Neural cell (in vitro differentiated cells): ENCODE results near the gene PHACTR1.

Experiments used
- EP300 ChIP-seq: fragments of 450-650 bp; conservative IDR thresholded peaks from 2 replicates; pipeline ENCODE4 v1.6.1; 2014; ENCODE audit warnings: antibody characterized with exemption, mild to moderate bottlenecking, moderate library complexity; ENCODE audit not compliant: poor library complexity, severe bottlenecking
- EZH2 ChIP-seq: fragments of 200-600, 300-800 bp; shearing (Covaris generic), sonication (generic); IDR thresholded peaks from 2 replicates; pipeline ENCODE4 v1.6.1; 2014; ENCODE audit warnings: antibody characterized with exemption, low read length, borderline replicate concordance, mild to moderate bottlenecking; ENCODE audit not compliant: insufficient read depth, poor library complexity, severe bottlenecking
- RAD21 ChIP-seq: fragments of 450-650 bp; conservative IDR thresholded peaks from 2 replicates; pipeline ENCODE4 v1.6.1; 2014; ENCODE audit warnings: antibody characterized with exemption, mild to moderate bottlenecking, moderate library complexity
- SMC3 ChIP-seq: fragments of 450-650 bp; conservative IDR thresholded peaks from 2 replicates; pipeline ENCODE4 v1.6.1; 2014; ENCODE audit warnings: antibody characterized with exemption, mild to moderate bottlenecking, moderate library complexity; ENCODE audit not compliant: poor library complexity
- TF ChIP-seq, protein P1 (sequence below): fragments of 450-650 bp; IDR thresholded peaks from 2 replicates; pipeline ENCODE4 v1.5.1; 2014; ENCODE audit warnings: antibody characterized with exemption, mild to moderate bottlenecking, moderate library complexity; ENCODE audit not compliant: poor library complexity, severe bottlenecking

DNA sequence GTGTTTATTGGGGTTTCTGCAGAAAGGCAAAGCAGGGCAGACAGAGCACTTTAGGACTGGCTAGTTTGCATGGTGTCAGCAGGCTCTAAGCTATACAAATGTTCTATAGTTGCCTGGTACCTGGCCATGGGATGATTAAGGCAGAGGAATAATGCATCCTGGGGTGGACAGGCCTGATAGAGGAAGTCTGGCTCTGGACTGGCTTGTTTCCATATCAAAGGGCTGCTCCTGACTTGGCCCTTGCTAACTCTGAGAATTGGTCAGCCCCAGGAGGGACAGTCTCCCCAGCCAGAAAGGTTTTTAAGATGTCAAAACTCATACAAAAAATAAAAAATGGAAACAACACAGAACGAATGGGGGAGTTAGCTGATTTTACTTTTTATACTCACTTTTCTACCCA lies 474.9 kb downstream of the PHACTR1 start:
- TF ChIP-seq EZH2, result no peak
- TF ChIP-seq, protein P1, sequence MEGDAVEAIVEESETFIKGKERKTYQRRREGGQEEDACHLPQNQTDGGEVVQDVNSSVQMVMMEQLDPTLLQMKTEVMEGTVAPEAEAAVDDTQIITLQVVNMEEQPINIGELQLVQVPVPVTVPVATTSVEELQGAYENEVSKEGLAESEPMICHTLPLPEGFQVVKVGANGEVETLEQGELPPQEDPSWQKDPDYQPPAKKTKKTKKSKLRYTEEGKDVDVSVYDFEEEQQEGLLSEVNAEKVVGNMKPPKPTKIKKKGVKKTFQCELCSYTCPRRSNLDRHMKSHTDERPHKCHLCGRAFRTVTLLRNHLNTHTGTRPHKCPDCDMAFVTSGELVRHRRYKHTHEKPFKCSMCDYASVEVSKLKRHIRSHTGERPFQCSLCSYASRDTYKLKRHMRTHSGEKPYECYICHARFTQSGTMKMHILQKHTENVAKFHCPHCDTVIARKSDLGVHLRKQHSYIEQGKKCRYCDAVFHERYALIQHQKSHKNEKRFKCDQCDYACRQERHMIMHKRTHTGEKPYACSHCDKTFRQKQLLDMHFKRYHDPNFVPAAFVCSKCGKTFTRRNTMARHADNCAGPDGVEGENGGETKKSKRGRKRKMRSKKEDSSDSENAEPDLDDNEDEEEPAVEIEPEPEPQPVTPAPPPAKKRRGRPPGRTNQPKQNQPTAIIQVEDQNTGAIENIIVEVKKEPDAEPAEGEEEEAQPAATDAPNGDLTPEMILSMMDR, result no peak
- no peak for TF ChIP-seq RAD21
- no peak for TF ChIP-seq EP300
- no peak for TF ChIP-seq SMC3
